ENCODE results near the gene HADHB.

HADHB gene

DNA sequence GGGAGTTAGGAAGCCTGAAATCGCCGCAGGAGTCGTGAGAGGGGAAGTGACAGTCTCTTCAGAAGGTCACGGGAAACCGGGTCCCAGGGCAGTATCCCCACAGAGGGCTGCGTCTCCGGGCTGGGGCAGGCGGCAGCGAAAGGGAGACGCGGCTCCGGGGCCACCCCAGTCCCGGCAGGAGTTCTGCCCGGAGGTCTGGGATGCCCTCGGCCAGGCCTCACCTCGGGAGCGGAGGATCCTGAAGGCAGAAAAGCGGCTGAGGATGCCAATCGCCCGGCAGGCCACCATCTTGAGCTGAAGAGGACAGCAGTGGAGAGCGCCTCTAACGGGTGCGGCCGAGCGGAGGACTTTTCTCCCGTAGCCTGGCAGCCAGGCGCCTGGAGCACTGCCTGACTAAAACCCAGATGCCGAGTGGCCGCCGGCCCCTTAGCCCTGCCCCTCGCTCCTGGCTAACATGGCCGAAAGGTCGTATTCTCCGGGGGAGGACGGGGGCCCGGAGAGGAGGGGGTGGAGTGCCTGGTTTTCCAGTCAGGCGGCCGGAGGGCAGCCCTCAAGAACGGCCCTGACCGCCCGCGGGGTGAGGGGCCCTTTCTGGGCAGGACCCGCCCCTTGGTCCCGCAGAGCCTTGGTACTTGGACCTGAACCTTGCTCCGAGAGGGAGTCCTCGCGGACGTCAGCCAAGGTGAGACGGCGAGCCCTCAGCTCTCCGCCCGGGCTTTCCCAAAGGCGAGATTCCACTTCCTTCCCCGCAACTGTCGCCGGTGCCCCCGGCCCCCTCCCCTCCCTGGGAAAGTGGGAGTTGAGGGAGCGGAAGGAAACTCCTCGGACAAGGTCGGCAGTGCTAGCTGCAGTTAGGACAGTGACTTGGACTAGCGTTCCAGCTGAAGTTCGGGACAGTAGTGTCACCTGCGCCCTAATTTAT is at the start of gene HADHB, which contains the start of gene HADHA:
Gene HADHB (plus strand): TSS at position 631 of the 922 bp plus-strand sequence. CDS start 9,316 bp downstream, outside the sequence.
Gene HADHA (minus strand): TSS at position 324 of the 922 bp plus-strand sequence. CDS start 36 bp downstream, at position 288.
- DNase-seq (ENCODE audit: low read depth, low spot score), result peak; percentile 80

DNA sequence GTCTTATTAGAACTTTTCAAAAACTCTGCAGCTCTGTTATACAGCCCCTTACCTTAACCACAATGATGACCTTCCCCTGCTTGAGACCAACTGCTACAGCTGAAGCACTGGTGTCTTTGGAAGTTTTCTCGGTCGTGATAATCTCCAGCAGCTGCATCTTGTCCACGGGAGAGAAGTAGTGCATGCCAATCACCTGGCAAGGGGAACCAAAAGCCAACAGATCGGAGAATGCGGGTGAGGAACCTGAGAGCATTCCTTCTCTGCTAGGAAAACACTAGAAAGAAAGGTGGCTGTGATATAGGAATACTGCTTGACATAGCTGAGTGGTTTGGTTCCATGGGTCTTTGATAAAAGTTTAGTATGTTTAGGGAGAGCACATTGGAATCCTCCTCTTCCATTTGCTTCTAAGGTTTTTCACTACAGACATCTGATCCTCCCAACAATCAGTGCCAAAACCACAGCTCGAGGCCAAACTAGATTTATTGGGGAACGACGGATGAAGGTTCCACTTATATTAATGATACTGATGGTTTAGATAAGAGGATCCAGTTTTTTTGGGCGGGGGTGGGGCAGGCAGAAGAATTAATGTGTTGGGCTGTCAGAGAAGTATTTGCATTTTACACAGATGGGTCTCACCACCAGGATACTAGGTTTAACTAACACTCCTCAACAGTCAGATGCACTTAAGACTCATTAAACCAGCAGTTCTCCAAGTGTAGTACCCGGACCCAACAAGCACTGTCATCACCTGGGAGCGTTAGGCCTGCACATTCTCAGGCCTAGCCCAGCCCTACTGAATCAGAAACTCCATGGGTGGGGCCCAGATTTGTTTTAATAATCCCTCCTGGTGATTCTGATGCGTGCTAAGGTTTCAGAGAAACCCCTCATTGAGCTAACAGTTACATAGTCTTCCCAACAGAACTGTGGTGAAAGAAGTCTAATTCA is 49.4 kb upstream of the HADHB start:
- no peak for DNase-seq (ENCODE audit: low read depth, low spot score)

DNA sequence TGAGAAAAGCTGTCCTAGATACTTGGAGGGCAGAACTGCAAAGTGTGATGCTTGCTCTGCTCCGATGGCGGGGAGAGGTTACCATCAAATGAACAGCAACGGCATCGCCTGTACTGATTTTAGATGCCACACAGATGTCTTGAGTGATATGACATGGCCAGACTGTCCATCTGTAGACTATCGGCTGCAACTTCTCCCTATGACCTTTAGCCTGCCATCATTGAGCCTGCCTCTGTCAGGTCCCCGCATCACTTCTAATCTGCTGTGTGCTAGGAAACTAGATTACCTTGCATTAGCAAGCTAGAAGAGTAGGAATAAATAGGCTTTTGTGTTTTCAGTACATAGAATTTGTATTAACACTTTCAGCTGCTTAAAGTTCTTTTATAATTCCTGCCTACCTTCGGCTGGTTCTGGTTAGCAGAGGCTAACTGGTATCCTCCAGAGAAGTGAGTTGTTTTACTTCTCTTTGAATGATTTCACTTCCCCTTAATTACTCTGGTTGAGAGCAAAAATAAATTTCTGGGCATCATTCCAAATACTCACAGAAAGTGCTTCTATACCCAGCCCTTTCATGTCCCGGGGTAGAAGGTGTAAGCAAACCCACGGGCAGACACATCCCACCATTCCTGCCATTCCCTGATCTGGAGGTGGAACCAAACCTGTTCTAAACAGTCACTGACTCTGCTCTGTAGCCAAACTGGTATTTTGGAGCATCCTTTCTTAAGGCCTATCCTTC is 47.9 kb upstream of the HADHB start:
- no peak for DNase-seq (ENCODE audit: low read depth, low spot score)

DNA sequence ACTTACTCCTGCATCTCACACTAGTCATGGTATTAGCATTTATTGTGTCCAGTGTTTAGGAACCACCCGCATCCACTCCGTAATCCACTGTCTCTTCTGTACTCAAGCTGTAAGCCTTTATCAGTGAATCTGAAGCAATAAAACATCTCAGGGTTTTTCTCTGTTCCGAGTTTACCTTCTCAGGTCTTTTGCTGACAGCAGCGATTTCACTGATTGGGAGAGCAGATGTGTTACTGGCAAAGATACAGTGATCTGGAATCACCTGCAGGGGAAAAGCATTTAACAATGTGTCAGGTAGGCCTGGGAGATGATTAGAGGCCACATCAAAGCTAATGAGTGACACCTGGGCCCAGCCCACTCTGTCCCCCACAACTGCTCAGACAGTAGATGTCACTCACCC is 47.2 kb upstream of the HADHB start:
- no peak for DNase-seq (ENCODE audit: low read depth, low spot score)

DNA sequence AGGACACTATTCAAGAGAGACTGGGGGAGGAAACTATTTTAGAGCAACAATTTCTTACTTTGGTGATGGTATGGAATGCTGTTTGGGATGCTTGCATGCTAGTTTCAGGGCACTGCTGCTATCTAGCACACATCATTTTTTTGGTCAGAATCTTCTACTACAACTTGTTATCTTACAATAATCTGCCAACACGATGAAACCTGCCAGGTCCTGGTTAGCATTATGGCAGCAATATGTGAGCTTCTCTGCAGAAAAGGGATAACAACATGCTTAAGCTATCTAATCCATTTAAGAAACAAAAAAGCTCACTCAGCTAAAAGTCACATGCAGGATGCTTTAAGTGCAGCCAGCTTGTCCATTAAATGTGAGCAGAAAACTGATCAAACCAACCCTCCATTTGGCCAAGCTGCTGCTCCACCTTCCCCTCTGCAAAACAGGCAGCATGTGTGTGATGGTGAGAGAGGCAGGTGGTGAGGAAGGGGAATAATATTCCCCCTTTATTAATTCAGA is 41.7 kb upstream of the HADHB start:
- no peak for DNase-seq (ENCODE audit: low read depth, low spot score)

DNA sequence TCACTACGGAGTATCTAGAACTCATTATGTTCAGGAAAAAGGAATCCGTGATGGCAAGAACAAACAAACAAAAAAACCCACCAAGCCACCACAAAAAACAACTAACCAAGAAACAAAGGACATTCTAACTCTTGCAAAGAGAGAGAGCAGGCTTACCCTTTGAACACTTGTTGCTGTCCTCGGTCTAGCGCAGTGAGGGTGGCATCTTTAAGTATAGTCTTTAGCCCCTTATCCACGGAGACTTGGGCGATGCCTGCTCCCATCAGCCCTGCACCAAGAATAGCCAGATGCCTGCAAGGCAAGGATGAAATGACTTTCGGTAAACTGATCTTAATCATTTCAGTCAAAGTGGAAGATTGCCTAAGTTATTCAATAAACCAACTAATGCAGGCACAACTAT is 40.8 kb upstream of the HADHB start:
- DNase-seq (ENCODE audit: low read depth, low spot score), result no peak

DNA sequence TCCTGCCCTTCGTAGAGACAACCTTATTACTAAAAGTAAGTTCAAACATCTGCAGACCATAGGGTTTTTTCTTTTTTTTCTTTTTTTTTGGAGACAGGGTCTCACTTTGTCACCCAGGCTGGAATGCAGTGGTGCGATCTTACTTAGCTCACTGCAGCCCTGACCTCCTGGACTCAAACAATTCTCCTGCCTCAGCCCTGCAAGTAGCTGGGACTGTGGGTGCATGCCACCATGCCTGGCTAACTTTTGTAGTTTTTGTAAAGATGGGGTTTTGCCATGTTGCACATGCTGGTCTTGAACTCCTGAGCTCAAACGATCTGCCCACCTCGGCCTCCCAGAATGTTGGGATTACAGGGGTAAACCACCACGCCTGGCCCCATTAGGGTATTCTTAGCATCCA is 32.7 kb upstream of the HADHB start:
- DNase-seq (ENCODE audit: low read depth, low spot score), result no peak

DNA sequence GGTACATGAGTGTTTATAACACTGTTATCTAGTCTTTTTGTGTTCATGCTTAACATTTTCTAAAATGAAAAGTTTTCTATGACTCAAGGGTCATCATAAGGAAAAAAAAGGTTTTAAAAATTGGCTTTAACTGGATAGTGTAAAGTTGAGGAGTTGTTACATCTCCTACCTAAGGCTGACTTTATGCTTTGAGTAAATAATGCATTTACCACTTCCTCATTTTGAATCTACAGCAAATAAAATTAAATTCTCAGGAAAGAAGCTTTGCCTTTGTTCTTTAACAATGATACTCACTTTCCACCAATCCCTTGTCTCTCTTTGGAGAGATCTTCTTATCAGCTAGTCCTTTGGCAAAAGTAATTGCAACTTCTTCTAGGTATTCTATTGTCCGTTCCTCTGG is 30.0 kb upstream of the HADHB start:
- DNase-seq (ENCODE audit: low read depth, low spot score), result no peak

DNA sequence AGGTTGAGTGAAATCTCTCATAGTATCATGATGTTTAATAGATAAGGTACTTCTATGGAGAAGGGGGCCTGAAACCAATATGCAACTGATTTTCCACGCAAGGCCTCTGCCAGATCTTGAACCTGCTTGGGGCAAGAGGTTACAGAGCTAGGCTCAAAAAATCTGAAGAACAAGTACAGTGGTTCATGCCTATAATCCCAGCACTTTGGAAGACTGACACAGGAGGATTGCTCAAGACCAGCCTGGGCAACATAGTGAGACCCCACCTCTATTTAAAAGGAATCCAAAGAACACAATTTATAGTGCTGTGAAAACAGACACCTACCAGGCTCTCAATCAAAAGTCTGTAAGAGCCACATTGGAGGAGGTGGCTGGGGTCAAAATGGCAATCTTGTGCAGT is 28.9 kb upstream of the HADHB start:
- no peak for DNase-seq (ENCODE audit: low read depth, low spot score)

DNA sequence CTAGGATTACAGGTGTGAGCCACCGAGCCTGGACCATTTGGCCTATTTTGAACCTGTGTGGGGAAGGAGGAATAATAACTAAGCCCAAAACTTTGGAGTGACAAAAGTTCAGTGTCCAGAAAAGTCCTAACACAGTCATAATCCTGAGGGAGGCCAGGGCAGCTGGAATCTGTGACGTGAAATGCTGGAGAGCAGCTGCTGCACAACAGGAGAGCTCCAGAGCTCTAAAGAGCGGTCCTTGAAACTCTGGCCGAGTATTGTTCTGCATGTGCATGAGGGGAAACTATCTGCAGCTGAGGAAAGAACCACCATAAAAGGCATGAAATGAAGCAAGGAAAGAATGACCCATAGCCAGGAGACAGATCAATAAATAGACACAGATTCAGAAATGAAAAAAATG is 28.2 kb upstream of the HADHB start:
- DNase-seq (ENCODE audit: low read depth, low spot score), result no peak

DNA sequence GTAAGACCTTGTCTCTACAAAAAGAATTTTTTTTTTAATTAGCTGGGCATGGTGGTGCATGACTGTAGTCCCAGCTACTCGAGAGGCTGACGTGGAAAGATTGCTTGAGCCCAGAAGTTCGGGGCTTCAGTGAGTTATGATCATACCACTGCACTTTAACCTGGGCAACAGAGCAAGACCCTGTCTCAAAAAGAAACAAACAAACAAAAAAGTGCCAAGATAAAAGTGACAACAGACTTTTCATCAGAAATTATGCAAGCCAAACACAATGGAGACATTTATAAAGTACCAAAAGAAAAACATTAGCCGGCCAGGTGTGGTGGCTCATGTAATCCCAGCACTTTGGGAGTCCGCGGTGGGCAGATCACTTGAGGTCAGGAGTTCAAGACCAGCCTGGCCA is 27.0 kb upstream of the HADHB start:
- no peak for DNase-seq (ENCODE audit: low read depth, low spot score)

DNA sequence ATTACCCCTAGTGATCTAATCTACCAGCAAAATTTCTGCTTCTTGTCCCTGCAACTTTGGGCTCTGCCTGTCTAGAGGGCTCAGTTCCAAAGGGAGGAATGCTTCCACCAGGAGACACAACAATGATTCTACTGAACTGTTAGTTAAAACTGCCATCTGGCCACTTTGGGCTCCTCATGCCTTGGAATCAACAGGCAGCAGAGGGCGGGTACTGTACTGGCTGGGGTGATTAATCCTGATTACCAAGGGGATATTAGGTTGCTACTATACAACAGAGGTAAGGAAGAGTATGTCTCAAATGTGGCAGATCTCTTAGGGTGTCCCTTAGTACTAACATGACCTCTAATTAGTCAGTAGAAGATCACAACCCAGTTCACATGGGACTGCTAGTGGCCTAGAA is 21.7 kb upstream of the HADHB start:
- DNase-seq (ENCODE audit: low read depth, low spot score), result no peak

DNA sequence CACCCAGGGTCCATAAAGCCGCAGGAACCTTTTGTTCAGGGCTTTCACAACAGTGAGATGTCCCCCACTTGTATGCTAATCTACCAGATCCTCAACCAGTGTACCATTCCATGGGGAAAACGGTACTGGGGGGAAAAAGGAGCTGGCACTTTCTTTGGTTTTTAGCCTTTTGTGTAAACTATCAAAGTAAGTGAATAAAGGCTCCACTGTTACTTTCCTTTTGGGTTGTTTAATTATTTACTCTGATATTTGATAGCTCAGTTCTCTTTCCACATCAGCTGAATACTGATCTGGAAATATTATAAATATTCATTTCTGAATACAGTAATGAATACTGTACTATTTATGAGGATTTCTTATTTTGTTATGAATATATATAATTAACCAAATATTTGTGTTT is 20.6 kb upstream of the HADHB start:
- DNase-seq (ENCODE audit: low read depth, low spot score), result no peak

DNA sequence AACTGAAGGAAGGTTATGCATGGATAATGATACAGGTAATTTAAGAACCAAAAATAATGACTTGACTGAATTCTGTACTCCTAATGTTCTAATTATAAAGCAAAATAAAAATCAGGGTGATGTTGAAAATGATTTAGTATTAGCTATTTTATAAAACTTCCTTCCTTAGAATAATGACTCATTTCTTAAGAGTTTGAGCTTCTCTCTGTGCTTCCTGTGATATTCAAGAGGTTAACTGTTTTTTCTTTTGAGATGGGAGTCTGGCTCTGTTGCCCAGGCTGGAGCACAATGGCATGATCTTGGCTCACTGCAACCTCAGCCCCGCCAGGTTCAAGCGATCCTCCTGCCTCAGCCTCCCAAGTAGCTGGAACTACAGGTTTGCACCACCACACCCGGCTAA is 15.1 kb upstream of the HADHB start:
- DNase-seq (ENCODE audit: low read depth, low spot score), result no peak

DNA sequence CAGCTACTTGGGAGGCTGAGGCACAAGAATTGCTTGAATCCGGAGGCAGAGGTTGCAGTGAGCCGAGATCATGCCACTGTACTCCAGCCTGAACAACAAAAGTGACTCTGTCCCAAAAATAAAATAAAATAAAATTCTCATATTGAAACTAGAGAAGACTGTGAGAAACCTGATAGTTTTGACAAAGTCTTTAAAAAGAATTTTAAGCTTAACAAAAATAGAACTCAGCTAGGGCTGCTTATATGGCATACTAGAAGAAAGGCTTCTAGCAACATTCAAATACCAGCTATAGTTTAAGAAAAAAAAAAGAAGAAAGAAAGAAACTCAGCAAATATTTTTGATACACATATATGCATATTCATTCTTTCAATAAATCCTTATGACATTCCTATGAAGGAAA is 13.9 kb upstream of the HADHB start:
- DNase-seq (ENCODE audit: low read depth, low spot score), result no peak

DNA sequence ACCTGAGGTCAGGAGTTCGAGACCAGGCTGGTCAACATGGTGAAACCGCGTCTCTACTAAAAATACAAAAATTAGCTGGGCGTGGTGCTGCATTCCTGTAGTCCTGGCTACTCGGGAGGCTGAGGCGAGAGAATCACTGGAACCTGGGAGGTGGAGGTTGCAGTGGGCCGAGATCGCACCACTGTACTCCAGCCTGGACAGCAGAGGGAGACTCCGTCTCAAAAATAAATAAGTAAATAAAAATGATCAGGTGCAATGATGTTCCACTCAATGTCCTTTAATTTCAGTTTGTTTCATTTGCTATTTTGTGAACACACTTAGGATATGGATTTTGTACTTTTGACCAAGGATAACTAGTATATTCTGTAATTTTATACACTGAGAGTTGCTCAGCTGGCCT is 9.7 kb upstream of the HADHB start:
- DNase-seq (ENCODE audit: low read depth, low spot score), result no peak

DNA sequence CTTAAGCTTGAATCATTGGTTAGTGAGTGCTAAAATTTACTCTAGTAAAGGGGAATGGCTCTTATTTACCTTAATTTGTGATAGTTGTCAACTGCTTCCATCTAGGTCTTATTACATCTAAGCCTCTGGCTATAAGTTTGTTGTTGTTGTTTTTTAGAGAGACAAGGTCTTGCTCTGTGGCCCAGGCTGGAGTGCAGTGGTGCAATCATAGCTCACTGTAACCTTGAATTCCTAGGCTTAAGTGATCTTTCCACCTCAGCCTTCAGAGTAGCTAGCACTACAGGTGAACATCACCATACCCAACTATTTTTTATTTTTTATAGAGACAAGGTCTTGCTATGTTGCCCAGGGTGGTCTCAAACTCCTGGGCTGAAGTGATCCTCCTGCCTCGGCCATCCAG is 6.9 kb upstream of the HADHB start:
- no peak for DNase-seq (ENCODE audit: low read depth, low spot score)

DNA sequence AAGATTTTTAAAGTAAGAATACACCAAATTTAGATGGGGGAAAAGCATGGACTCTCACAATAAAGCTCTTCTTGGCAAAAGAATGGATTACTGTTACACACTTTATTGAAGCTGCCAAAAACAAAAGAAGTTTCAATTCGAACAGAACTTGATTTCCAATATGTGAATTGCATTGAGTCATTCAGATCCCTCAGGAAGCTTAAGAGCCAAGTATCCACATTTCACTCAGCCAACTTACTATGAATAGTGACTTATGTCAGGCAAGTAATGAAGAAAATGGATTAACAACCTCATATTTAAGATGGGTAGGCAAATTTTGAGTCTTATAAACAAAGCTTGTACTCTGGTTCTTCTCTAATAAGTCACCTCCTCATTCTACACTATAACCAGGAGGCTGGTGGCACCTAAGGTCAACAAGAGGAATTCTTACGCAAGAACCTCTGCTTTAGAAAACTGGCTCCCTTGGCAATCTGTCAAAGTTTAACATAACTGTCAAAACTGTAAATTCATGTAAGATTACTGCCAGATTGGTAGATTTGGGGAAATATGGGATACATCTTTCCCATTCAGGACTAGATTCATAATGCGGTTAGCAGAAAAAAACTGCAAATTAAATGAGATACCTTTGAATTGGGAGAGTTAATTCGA is 6.3 kb upstream of the HADHB start:
- DNase-seq (ENCODE audit: low read depth, low spot score), result no peak

DNA sequence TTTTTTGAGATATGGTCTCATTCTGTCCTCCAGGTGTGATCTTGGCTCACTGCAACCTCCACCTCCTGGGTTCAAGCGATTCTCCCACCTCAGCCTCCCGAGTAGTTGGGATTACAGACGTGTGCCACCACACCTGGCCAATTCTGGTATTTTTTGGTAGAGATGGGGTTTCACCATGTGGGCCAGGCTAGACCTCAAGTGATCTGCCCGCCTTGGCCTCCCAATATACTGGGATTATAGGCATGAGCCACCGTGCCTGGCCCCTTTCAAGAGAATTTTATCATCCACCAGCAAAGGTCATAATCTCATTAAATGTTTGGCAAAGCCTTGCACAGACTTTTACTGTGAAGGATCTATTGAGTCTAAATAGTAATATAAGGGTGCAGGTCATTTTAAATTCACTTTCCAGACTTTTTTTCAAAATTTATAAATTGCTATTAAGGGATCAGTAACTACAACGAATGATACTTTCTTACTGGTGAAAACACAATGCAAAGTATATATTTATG is 2.8 kb upstream of the HADHB start:
- no peak for DNase-seq (ENCODE audit: low read depth, low spot score)

DNA sequence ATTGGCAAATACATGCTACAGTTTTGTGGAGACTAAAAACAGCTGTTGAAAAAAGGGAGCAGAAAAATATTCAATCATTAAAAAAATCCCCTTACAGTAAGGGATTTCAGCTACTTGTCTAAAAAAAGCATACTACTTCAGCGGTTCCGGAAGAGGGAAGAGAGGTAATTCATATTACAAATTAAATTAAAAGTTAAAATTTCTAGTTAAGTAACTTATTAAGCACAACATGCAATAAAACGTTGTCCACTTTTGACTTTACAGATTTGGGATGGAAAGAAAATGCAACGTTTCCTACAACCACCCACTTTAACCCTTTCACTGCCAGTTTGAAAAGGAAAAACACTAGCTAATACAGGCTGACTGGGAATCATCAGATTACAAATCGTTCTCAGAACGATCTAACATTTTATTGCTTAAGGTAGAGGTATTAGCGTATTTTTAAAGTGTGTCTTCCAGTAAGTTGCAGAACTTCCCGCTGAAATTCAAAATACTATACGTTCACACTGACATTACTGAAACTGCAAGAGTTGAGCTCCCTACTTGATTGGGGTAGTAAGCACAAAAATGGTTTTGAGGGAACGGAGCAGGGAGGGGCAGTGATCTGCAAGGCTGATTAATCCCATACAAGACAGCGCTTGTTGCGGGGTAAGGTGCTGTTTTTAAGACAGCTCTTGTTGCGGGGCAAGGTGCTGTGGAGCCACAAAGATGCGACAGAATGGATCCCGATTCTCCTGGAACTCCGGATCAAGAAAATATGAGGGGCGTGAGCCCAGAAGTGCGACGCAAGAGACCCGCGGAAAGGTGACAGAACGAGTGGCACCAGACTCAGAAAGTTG is 1.1 kb upstream of the HADHB start:
- DNase-seq (ENCODE audit: low read depth, low spot score), result no peak
